Stimulated activated CD8-positive, alpha-beta memory T cell treated with anti-CD3 and anti-CD28 coated beads, Interleukin-7, amount 100 ng/mL, for 24 hours (primary cell): ENCODE data around the gene DUSP14.
"Not testable (repeated sequence)": the region's sequence is repeated elsewhere in the genome, so short reads cannot be mapped to it uniquely, and the experiment has no call there.

ENCODE experiments used
- DNase-seq: peaks from one replicate; pipeline ENCODE4 v3.0.0-alpha.2; 2020; ENCODE audit warnings: low read depth

The DUSP14 gene

DNA sequence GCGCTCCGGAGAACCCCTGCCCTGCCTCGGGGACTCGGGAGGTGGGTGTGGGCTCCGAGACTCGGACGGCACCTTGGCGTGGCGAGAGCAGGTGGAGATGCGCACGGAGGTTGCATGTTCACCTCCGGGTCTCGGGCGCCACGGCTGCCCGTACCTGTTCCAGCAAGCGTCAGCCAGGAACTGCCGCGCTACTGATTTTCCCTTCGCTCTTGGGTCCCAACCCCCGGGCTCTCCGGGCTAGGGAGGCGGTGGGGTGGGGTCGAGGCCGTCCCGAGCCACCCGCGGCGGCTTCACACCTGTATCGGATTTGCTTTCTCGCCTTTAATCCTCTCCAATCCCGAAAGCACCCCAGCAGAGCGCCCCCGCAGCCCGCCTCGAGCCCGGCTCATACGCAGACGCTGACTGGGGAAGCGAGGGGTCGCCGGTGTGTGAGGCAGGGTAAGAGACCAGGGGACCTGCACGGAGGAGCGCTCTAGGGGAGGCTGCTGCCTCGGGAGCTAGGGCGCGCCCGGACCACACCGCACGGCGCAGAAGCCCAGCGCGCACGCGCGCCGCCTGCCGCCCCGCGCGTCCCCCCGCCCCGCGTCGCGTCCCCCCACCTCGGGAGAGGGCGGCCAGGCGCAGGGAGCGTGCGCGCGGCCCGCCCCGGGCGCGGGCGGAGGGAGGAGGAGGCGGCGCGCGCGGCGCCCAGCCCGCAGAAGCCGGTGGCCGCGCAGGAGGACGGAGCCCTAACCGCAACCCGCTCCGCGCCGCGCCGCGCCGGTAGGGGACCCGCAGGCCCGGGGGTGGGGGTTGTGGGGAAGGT, at the start of gene DUSP14:
TSS of gene DUSP14 (plus strand) at position 695 of the 805 bp plus-strand sequence. CDS start 22,382 bp downstream, outside the sequence.
- peak; percentile 58 for DNase-seq

DNA sequence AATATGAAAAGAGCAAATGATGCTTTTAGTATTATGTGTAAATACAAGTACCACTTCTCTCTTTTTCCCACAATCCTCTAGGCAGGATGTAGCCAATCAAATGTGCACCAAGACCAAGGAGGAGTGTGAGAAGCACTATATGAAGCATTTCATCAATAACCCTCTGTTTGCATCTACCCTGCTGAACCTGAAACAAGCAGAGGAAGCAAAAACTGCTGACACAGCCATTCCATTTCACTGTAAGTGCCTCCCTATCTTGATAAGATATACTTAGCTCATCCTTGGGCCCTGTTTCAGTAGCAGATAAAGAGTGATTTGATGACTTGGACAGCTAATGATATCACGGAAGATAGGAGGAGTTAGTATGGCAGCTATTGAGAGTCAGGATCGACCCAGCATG, 49.3 kb upstream of the DUSP14 start:
- DNase-seq: no peak

DNA sequence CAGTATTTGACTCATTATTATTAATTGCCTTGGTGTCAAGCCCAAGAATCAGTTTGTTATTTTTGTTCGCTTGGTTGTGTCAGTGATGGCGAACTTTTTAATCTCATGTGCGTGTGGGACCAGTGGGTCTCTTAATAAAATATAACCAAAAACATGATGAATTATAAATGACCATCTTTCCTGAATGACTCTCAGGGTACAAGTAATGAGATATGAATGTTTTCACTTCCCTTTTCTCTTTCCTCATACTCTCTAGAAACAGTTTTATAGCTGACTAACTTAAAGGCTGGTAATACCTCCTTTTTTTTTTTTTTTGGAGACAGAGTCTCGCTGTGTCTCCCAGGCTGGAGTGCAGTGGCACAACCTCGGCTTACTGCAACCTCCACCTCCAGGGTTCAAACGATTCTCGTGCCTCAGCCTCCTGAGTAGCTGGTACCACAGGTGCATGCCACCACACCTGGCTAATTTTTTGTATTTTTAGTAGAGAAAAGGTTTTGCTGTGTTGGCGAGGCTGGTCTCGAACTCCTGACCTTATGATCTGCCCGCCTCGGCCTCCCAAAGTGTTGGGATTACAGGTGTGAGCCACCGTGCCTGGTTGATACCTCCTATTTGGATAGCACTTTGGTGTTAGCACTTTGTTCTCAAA, 48.2 kb upstream of the DUSP14 start:
- DNase-seq: not testable (repeated sequence)

DNA sequence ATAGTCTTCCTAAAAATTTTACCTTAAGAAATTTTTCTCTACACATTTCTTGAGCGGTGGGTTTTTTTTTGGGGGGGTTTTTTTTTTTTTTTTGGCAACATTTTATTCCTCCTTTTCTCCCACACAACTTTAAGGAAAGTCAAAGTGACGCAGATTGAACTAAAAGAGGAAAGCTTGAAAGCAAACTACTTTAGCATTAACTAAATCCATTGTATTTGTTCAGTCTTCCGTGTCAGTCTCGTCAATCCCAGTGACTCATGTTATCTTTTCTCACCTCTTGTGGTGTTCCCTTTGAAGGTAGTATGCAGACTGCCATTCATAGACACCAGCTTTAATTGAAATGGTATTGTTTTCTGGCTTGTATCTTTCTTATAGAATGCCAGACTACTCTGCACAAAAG, 43.7 kb upstream of the DUSP14 start:
- no peak for DNase-seq

- DNase-seq: no peak
These were observed 42.0 kb upstream of the DUSP14 start for GRCh38 chr17:37447641-37448040.

DNA sequence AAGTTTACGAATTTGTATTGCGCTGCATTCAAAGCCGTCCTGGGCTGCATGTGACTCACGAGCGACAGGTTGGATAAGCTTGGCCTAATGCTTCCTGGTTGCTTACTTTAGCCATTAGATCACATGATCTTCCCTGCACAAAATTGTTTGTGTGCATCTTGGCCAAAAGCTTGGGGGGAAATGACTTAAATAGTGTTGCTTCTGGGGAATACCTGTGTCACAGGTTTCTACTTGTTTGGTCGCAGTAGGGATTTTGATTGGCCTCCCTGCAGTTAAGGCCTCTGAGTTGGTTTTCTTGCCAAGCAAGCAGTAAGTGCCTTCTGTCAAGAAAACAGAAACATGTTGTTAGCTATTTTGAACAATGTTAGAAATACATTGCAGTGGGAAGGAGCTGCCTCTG, 39.6 kb upstream of the DUSP14 start:
- DNase-seq: no peak

DNA sequence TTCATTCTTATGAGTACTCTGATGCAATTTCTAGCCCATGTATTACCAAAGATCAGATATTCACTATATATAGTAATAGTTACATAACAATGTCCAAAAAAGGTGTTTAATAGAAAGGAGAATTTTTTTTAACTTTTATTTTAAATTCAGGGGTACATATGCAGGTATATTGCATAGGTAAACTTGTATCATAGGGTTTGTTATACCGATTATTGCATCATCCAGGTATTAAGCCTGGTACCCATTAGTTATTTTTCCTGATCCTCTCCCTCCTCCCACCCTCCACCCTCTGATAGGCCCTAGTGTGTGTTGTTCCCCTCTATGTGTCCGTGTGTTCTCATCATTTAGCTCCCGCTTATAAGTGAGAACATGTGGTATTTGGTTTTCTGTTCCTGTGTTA, 31.9 kb upstream of the DUSP14 start:
- DNase-seq: not testable (repeated sequence)

GRCh38 chr17:37458805-37459204, 30.9 kb upstream of the DUSP14 start:
- no peak for DNase-seq

- DNase-seq: no peak
These were observed 28.0 kb upstream of the DUSP14 start for GRCh38 chr17:37461668-37462067.

DNA sequence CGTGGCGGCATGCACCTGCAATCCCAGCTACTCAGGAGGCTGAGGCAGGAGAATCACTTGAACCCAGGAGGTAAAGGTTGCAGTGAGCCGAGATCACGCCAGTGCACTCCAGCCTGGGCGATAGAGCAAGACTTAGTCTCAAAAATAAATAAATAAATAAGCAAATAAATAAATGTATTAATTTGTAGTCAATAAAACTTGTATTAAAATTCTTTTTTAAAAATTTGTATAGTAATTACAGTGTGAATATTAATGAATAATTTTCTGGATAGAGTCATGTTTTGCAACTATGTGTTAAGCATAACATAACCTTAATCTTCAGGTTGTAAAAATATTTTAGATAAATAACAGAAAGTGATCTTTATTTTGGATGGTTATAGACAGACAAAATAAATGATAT, 27.2 kb upstream of the DUSP14 start:
- DNase-seq: no peak

- no peak for DNase-seq
These were observed 26.7 kb upstream of the DUSP14 start for GRCh38 chr17:37463039-37463438.

- DNase-seq: no peak
These were observed 24.5 kb upstream of the DUSP14 start for GRCh38 chr17:37465069-37465616.

DNA sequence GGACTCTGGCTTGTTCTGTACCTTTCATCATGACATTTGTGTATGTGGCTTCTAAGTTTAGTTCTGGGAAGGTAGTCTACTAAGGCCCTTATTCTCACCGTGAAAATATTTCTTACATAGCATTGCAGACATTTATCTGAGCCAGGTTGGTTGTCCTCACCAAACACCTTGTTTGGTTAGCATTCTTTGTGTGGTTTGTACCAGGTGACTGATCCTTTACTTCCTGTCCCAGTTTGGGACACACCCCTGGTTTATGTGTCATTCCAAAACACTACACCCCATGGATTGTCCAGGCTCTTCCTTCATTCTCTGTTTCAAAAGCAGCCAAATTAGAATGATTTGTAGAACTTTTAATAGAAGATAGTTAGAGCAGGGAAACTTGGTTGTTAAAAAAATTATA, 23.2 kb upstream of the DUSP14 start:
- no peak for DNase-seq

DNA sequence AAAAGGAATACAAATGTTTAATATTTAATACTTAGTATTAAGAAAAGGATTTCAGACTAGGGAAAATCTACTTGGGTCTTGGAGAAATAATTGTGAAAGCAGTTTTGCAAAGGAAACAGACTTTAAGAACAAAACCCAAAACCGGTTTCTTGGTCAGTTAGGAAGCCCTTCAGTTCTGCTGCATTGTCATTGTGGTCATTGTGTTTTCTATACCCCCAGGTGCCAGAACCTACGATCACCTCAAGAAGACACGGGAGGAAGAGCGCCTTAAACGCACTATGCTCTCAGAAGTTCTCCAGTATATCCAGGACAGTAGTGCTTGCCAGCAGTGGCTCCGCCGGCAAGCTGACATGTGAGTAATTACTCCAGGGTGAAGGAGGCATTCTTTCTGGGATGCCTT, 19.5 kb upstream of the DUSP14 start:
- DNase-seq: no peak

DNA sequence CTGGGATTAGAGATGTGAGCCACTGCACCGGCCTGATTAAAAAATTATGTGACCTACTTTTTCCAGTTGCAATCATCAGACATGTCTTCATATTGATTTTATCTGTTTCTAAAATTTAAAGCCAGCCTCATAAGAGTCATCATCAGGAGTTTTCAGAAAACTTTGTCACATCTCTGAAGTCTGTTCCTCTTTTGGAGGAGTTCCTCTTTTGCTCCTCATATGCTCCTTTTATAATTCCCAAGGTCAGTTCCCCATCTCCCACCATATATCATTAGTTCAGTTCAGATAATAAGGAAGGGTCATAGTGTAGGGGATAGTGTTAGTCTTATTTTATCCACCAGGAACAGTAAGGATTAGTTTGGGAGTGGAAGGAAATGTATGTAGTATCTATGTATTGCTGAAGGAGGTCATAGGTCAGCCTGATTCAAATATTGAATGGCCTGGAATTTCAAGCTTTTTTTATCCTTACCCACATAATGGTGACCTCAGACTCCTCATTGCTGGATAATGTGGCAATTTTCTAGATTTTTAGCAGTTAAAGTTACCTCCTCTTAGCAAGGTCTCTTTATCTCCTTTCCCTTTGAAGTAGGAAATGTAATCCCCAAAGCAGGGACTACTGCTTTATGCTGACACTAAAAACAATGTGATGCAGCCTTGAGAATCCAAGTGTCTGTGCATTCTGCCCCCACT, 13.8 kb upstream of the DUSP14 start:
- no peak for DNase-seq

GRCh38 chr17:37476431-37477120, 13.1 kb upstream of the DUSP14 start:
- DNase-seq: no peak

DNA sequence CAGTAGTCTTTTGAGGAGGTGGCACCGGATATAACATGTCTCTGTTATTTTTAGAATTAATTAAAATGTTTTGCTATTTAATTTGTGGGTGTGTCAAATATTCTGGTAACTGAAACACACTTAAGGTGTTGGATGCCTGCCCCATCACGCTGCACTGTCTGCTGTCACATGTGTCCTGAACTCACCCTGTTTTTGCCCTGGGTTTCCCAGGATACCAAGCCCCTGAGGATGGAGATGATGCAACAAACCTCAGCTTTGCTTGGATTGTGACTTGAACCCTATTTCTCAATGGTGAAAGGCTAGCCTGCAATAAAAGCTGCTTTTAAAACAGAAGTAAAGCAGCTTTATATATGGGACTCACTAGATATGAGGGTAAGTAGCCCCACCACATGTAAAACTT, 11.5 kb upstream of the DUSP14 start:
- no peak for DNase-seq

GRCh38 chr17:37479025-37479424, 10.7 kb upstream of the DUSP14 start:
- no peak for DNase-seq

GRCh38 chr17:37480427-37480826, 9.3 kb upstream of the DUSP14 start:
- DNase-seq: no peak

GRCh38 chr17:37481001-37481665, 8.6 kb upstream of the DUSP14 start:
- DNase-seq: no peak

DNA sequence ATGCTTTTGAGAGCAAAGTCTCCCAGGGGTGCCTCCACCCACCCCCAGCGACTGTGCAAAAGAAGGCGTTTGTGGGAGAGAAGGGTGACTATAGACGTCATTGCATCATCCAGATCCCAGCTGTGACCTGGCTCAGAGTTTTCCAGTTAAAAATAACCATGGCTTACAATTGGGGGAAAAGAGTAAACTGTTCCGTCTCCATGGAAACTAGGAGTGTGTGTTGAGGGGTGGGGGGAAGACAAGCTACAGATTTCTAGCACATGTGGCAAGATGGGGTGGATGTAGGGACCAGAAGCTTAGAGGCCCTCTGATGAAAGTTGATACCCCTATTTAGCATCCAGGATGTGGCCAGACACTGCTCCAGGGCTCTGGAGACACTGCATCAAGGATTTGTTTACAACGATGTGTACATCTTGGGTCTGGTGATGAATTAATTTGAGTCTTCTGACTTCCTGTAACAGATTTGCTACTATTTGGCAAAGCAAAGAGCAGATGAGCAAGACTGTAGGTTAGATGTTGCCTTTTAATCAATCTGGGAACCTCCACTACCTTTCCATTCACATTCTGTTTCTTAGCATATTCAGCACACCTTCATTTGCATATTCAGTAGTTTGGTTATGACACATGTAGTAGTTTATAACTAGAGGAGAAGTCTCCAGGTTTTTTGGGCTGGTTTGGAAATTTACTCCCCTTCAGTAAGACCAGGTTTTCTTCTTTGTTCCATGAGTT, 6.2 kb upstream of the DUSP14 start:
- DNase-seq: no peak
